ENCODE results near the gene PAPPA2.

Gene PAPPA2

DNA sequence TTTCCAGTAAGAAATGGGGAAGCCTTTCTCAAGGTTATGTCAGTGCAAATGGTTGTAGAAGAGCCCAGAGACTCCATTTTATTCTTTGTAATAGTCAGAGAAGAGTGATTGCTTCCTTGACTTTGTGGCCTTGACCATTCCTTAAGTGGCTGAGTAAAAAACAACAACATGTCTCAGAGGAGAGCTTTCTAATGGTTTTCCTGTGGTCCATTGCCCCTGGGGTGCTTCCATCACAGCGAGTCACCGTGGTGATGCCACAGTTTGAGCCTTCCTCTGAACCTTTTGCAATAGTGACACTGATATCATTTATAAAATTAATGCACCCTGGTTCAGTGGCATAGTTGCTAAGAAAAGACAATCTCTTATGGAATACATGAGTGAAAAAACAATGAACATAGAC, 38.6 kb downstream of the PAPPA2 start:
- DNase-seq (ENCODE audit: low read depth in 3 of 3), result no peak

DNA sequence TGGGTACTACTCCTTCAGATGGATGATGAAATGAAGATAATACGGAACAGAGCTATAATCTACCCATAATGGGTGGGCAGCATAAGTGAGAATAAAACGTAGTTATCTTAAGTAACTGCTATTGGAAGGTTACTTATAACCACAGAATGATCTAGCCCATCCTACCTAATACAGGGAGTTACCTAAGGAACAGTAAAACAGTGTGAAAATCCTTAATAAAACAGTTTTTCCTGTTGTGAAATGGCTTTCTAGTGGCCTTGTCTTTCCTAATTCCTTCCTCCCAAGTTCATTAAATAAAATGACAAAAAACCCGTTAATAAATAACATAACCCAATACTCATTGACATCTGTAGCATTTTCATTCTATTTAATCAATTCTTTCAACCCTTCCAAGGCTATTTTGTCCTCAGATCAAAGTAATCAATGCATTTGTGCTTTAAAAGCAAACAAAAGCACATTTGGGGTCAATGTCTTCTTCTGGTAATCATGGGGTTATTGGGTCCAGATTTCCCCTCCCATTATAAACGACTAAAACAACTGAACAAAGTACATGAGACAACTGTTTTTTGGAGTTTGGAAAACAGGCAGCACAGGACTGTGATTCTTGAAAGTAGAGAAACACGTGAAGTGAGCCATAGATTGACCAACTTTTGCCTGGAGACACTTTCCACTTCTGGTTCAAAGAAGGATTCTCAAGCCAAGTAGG, 42.0 kb downstream of the PAPPA2 start:
- DNase-seq (ENCODE audit: low read depth in 3 of 3), result no peak

DNA sequence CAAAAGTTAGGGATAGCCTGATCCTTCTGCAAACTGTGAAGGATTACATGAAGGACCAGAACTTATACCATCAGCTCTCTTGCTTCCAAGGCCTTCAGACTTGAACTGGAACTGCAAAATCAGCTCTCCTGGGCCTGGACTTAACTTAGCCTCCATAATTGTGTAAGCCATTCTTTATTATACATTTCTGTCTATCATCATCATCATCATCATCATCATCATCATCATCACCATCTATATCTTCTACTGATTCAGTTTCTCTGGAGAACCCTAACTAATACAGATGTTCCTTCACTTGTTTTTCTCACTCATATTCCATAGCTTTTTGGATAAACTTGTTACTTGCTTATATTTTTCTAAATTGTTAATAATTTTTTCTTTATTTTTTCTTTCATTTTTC, 50.0 kb downstream of the PAPPA2 start:
- no peak for DNase-seq (ENCODE audit: low read depth in 3 of 3)

DNA sequence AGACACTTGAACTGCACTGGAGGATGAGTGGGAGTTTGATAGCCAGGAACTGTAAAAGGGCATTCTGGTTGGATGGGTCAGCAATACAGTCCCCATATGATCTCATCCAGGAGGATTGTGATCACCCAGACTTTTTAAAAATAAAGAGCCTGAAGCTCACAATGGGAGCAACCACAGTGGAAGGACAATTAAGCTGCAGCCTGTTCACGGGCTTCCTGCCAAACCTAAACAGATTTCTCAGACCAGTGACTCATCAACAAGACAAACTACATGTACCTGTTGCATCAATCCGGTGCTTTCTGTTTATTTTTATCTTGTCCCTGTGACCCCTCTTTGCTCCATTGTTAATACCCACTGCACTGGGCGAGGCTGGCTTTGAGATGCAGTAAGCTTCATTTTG, 52.3 kb downstream of the PAPPA2 start:
- DNase-seq (ENCODE audit: low read depth in 3 of 3), result no peak

DNA sequence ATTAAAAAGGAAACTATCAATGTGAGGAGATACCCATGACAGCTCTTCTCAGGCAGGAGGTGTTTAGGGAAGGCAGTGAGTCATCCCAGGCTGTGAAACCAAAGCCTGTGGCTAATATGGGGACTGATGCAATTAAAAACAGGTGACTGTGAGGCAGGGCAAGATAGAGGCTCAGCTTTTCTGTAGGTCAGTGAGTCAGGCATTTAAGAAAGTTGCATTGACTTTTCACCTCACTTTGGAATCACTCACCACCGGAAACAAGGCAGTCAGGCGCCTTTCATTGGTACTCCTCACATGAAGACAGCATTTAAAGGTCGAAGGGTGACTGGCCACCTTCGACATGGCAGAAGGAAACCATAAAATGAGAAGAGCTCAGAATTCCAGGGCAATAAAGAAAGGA, 54.5 kb downstream of the PAPPA2 start:
- DNase-seq (ENCODE audit: low read depth in 3 of 3), result no peak

DNA sequence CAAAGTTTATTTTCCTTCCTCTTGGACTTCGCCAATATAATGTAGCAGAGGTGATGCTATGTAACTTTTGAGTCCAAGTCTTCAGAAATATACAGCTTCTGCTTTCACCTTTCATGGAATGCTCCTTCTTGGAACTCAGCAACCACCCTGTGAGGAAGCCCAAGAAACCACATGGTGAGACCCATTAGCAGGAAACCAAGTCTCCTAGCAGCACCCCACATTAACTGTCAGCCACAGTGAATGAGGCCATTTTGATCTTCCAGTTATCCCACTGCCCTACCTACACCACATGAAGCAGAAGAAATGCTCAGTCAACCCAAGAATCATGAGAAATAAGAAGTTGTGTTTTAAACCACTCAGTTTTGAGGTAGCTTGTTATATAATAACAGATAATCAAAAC, 58.2 kb downstream of the PAPPA2 start:
- no peak for DNase-seq (ENCODE audit: low read depth in 3 of 3)

DNA sequence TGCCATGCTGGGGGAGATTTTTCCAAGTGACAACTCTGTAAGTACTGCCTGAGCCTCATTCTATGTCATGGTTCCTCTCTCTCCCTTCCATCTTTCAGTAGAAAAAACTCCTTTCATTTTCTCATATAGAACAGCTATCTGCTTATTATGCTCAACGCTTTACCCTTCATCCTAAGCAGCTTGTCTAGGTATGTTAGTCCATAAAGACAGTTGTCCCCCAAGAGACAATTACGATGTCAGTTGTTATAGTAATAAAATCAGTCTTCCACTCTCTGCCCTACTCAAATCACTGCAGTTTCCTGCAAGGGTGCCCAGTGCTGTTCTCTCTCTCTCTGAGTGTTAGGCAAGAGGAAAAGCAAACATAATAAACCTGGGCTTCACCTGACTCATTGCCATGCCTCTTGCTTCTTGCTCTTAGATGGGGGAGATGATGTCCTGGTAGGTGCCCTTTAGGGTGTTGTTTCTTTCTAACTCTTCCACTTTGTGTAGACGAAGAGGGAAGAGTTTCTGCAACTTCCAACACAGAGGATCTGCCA, 59.4 kb downstream of the PAPPA2 start:
- no peak for DNase-seq (ENCODE audit: low read depth in 3 of 3)

DNA sequence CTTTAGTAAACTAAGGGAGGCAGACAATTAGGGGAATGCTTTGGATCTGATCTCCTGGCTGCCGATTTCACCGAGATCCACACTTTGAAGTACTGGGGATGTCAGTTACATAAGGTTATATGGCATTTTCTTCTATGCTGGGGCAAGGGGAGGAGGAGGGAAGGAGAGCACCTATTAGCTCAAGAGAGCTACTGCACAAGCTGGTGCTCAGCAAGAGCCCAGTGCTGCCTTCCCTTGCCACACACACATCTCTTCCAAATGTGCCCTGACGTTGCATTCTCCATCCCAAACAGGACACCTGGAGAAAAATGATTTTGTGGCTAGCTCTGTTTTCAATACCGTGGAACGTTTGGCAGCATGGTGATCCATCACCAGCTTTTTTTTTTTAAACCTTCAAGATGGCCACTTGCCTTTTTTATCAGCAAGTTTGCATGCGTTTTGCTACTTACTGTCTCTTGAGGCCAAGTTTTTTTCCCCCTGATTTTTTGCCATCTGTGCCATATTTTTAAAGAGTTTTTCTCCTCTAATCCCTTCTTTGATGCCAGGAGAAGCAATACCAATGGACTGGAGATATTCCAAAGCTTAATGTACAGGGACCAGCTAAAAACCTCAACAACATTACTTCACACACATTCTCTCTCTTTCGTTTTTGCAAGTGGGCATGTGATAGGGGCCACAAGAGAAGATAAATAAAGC, 66.6 kb downstream of the PAPPA2 start:
- no peak for DNase-seq (ENCODE audit: low read depth in 3 of 3)

DNA sequence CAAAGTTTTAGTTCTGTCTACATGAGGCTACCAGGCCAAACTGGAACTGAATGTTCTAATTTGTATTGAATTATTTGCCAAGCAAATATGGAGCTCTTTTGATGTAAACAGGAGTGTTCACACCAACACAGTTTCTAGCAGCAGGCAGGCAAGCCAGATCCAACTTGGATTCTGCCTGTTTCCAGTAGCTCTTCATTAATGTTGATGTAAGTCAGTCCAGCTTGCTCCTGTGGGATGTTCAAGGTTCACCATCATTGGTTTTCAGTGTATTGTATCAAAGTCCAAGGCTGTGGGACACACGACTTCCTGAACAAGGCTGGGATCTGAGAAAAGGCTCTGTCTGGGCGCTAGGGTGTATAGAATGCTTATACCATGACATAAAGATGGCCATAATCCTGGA, 68.1 kb downstream of the PAPPA2 start:
- DNase-seq (ENCODE audit: low read depth in 3 of 3), result no peak

DNA sequence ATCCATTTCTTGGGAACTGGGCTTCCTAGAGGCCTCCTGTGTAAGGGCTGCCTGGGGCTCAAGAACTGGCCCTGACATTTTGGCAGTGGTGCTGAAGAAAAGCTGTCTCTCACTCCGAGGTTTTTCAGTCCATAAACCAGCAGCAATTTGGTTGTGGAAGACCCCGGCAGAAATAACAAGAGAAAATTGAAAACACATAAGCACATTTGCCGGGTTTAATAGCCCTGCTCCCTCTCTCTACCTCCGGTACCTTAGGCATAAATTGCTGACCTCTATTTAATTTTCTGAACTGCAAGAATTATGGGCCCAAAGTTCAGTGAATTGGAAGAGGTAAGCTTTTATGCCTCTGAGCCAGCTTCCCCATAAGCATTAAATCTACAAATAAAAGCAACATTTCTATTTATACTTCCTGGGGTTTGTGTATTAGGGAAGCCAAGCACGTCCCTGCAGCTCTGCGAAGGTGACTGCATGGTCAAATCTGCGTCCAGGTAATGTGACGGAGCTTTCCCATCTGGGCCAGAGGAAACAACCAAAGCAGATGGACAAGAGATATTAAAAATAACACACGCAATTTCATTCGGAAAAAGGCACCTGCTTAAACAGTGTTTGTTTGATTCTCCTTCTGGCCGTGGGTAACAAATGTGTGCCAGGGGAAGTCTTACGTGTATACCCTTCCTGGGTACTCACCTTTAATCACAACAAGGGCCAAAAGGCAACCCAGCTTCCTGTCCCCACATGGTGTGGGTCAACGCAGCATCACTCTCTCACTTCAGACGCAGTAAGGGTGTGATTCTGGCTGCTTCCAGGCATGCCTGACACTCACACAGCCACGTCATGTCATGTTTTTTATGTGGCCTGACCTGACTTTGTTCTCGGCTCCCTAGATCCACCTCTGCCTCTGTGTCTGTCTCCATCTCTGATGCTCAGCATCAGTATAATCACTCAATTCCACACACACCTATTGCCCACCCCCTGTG, 69.2 kb downstream of the PAPPA2 start:
- DNase-seq (ENCODE audit: low read depth in 3 of 3), result no peak

DNA sequence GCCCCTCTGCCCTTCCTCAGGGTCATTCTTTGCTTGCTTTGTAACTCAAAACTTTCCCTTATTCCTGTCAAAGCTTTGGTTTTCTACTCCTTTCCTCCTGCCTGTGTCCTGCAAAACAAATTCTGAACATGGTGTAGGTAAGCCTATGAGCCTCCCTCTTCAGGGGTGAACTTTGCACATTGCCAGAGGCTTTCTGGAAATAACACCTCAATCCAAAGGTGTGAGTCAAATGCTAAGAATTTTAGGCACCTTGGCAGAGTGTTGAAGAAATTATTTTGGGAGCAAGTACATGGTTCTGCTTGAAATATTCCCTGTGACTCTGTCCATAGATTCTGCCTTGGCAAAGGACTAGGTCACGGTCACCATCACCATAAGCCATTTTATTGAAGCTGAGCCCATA, 70.0 kb downstream of the PAPPA2 start:
- DNase-seq (ENCODE audit: low read depth in 3 of 3), result no peak

DNA sequence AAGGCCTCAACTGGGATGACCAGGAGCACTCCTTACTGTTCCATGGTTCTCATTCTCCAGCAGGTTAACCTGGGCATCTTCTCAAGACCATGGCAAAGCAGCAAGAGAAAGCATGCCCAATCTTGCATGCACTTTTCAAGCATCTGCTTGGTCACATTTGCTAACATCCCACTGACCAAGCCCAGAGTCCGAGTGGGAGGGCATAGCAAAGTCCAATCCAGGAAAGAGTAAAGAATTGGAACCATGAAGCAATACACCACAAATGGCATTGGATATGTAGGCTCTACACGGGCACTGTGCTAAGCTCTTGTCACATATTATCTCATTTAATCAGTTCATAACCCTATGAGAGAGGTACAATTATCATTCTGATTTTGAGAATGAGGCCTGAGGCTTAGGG, 73.6 kb downstream of the PAPPA2 start:
- DNase-seq (ENCODE audit: low read depth in 3 of 3), result no peak

DNA sequence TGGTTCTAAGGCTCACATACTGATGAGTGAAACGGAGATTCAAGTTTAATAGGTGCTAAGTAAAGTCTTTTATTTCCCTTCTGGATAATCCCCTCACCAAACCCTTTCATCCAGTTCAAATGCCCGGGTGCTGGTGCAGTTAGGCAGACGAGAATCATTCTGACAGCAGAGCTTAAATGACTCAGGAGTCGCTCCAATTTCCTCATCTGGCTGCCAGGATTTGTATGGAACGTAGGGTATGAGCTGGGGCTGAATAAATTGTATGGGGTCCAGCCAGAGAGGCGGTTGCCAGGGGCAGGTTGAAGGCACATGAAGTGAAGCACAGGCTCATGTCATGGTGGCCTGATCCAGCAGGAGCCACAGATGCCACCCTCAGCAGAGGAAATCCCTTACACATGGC, 76.0 kb downstream of the PAPPA2 start:
- no peak for DNase-seq (ENCODE audit: low read depth in 3 of 3)

DNA sequence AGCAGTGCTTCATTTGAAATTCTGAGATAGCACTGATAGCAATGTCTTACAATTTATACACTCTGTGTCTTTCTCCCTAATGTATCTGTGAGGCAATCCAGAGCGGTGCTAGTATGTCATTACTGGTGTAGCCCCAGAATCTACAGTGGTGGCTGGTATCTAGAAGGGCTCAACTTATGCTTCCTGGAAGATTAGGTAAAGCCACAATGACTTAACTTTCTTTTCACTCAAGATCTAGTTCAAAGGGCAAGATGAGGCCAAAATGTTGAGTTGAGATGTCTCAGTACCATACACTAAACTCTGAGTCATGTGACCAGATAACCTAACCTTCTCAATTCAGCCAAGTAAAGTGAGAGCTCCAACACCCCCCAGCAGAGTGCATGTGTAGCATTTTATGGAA, 77.5 kb downstream of the PAPPA2 start:
- no peak for DNase-seq (ENCODE audit: low read depth in 3 of 3)

DNA sequence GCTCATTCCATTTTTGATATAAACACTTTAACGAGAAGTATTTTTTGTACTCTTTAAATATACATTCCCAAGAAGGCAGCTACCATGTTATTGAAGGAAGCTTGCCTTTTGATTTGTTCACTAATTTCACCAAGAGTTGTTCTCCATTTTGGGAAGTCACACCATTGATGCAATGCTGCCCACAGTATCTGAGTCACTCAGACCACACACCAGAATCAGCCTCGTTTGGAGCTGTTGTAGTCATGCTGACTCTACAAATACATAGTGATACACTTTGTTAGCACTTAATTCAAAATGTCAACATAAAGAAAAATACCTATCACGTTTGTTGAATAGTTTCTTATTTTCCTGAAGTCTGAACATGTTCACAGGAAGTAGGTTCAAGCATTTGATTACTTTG, 78.7 kb downstream of the PAPPA2 start:
- DNase-seq (ENCODE audit: low read depth in 3 of 3), result no peak

DNA sequence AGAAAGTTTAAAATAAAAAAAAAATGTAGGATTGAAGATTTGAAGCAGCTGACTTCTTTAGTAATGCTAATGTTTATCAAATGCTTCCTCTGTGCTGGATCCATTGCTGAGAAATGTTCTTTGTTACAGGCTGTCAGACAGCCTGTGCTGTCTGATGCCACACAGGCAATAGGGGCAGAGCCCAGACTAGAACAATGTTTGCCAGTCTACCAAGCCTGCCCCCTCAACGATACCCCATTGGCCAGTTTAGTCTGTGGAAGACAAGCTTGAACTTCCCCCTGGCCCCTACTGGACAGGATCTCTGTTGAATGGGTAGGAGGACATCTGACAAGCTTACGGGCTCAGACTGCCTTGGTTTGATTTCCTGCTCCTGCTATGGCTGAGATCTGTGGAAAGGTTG, 79.4 kb downstream of the PAPPA2 start:
- no peak for DNase-seq (ENCODE audit: low read depth in 3 of 3)

DNA sequence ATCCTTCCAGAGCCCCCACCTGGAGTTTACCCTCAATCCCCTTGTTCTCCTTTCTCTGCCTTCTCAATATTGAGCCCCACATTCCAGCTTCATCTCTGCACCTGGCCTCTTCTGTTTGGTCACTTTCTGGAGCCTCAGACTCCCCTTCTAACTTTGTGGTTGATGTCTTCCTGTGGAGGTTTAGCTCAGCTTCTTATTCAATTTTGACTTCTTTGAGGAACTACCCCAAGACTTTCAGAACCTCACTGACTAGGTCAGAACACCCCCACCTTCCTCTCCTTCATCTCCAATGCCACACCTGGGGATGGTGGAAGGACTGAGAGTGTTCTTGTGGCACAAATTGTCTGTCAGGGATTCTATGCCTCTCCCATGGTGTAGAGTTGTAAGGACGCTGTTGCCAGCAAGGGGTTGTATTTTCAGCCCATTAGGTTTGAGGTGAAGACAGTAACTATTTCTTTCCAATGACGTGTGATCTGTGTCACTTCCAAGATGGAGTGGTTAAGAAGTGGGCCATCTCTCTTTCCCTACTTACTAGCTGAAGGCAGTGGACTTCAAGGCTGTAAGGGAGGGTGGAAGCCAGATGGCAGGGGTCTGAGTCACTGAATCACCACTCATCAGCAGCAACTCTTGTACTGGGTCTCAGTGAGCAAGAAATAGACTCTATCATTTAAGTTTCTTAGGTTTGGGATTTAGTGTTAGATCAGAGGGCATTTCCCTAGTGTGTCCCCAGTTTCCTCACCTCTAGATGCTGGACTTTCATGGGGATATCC, 80.6 kb downstream of the PAPPA2 start:
- DNase-seq (ENCODE audit: low read depth in 3 of 3), result no peak

DNA sequence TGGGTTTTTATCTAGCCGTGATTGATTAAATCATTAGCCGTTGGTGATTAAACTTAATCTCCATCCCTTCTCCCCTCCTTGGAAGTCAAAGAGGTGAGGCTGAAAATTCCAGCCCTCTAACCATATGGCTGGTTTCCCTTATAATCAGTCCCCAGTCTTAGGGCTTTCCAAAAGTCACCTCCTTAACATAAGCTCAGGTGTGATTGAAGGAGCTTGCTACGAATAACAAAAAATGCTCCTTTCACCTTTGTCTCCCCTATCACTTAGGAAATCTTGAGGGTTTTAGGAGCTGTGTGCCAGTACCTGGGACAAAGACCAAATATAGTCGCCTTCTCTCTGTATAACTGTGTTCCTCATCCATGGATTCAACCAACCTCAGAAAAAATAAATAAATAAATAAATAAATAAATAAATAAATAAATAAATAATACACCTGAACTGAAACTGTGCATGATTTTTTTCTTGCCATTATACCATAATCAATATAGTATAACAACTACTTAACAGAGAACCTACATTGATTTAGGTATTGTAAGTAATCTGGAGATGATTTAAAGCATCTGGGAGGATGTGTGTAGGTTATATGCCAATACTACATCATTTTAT, 82.2 kb downstream of the PAPPA2 start:
- no peak for DNase-seq (ENCODE audit: low read depth in 3 of 3)

DNA sequence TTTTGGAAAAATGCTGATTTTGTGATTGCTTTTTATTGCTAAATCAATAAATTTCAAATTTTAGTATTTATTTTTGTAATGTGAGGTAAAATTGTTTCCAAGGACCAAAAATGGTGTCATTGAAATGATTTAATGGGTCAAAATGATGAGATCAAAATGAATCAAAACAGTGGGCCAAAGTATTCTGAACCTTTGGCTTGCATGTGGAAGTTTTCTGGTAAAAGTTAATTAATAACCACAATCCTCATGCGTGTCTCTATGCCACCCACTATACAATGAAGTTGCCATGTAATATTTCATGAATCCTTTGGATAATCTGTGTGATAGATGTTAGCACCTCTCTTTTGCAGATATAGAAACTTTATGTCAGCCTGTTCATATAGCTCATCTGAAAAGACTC, 83.8 kb downstream of the PAPPA2 start:
- DNase-seq (ENCODE audit: low read depth in 3 of 3), result no peak

DNA sequence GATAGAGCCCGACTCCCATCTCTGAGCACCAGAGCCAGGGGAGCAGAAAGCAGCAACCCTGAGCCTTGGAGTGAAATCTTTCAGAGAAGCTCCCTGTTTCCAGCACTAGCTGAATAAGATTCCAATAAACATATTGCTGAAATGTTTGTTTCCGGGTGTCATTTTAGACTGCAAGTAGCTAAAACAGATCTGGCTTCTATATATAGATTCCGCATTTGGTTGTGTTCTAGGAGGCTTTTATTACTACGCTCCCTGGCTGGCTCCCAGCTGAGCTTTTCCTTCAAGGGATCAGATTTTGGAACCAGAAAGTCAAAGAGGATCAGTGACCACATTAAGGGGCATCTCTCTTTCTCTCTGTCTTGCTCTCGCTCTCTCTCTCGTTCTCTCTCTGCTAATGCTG, 88.2 kb downstream of the PAPPA2 start:
- no peak for DNase-seq (ENCODE audit: low read depth in 3 of 3)
